ENCODE data around the gene NOTO.
A peak's percentile ranks its signal among the peaks of the same experiment; 100 is the strongest.
"Not testable (repeated sequence)": the region's sequence is repeated elsewhere in the genome, so short reads cannot be mapped to it uniquely, and the experiment has no call there.

Gene NOTO

GRCh38 chr2:73200281-73200680 is 2.1 kb upstream of the NOTO start:
- not testable (repeated sequence) for DNase-seq (ENCODE audit: low spot score)

GRCh38 chr2:73203055-73203681 is 794 bp downstream of the NOTO start:
- no peak for DNase-seq (ENCODE audit: low spot score)

GRCh38 chr2:73205611-73206010 is 3.2 kb downstream of the NOTO start:
- DNase-seq (ENCODE audit: low spot score), result no peak

- no peak for DNase-seq (ENCODE audit: low spot score)
Observed at GRCh38 chr2:73208258-73208657, 5.9 kb downstream of the NOTO start.

- DNase-seq (ENCODE audit: low spot score), result no peak
Observed at GRCh38 chr2:73210019-73210418, 7.6 kb downstream of the NOTO start.

GRCh38 chr2:73210696-73211095 is 8.3 kb downstream of the NOTO start:
- no peak for DNase-seq (ENCODE audit: low spot score)

- no peak for DNase-seq (ENCODE audit: low spot score)
Observed at GRCh38 chr2:73212098-73212447, 9.7 kb downstream of the NOTO start.

- no peak for DNase-seq (ENCODE audit: low spot score)
Observed at GRCh38 chr2:73212448-73213176, 10.2 kb downstream of the NOTO start.

- DNase-seq (ENCODE audit: low spot score), result peak; percentile 88
Observed at GRCh38 chr2:73214120-73215035, 12.0 kb downstream of the NOTO start, which contains the start of gene SMYD5. Gene SMYD5 (plus strand): TSS chr2:73214245. CDS start chr2:73214267, 22 bp downstream.

- DNase-seq (ENCODE audit: low spot score), result no peak
Observed at GRCh38 chr2:73215254-73215653, 12.9 kb downstream of the NOTO start.

GRCh38 chr2:73217160-73217559 is 14.8 kb downstream of the NOTO start:
- no peak for DNase-seq (ENCODE audit: low spot score)

- DNase-seq (ENCODE audit: low spot score), result no peak
Observed at GRCh38 chr2:73217826-73218225, 15.5 kb downstream of the NOTO start.

GRCh38 chr2:73218298-73218697 is 15.9 kb downstream of the NOTO start:
- DNase-seq (ENCODE audit: low spot score), result no peak

GRCh38 chr2:73223821-73224220 is 21.4 kb downstream of the NOTO start:
- no peak for DNase-seq (ENCODE audit: low spot score)

- no peak for DNase-seq (ENCODE audit: low spot score)
Observed at GRCh38 chr2:73225513-73226360, 23.4 kb downstream of the NOTO start.

GRCh38 chr2:73227086-73227485 is 24.7 kb downstream of the NOTO start:
- DNase-seq (ENCODE audit: low spot score), result no peak

- no peak for DNase-seq (ENCODE audit: low spot score)
Observed at GRCh38 chr2:73228631-73229030, 26.3 kb downstream of the NOTO start.

- no peak for DNase-seq (ENCODE audit: low spot score)
Observed at GRCh38 chr2:73232403-73233153, 30.2 kb downstream of the NOTO start.

GRCh38 chr2:73233154-73233931 is 31.0 kb downstream of the NOTO start, which contains the start of gene PRADC1:
Gene PRADC1 (minus strand): TSS chr2:73233239. CDS start chr2:73233160, 79 bp downstream.
- peak; percentile 98 for DNase-seq (ENCODE audit: low spot score)

Measured in left forelimb (tissue), 1 donor.